HL-60/S4 treated with phorbol 12-myristate 13-acetate at 8.2 ng/mL for 4 days and 3 days (cell line): Measurements from ENCODE around the gene PTK6.
"Not testable (repeated sequence)": the region's sequence is repeated elsewhere in the genome, so short reads cannot be mapped to it uniquely, and the experiment has no call there.

ENCODE experiments used
- in situ Hi-C: fragments of 300-500 bp; cut with MboI; formaldehyde crosslinking; loops from 2 replicates; pipeline ENCODE4 v1.15.0; 2022; ENCODE audit warnings: low sequenced_read_pairs

The PTK6 gene

DNA sequence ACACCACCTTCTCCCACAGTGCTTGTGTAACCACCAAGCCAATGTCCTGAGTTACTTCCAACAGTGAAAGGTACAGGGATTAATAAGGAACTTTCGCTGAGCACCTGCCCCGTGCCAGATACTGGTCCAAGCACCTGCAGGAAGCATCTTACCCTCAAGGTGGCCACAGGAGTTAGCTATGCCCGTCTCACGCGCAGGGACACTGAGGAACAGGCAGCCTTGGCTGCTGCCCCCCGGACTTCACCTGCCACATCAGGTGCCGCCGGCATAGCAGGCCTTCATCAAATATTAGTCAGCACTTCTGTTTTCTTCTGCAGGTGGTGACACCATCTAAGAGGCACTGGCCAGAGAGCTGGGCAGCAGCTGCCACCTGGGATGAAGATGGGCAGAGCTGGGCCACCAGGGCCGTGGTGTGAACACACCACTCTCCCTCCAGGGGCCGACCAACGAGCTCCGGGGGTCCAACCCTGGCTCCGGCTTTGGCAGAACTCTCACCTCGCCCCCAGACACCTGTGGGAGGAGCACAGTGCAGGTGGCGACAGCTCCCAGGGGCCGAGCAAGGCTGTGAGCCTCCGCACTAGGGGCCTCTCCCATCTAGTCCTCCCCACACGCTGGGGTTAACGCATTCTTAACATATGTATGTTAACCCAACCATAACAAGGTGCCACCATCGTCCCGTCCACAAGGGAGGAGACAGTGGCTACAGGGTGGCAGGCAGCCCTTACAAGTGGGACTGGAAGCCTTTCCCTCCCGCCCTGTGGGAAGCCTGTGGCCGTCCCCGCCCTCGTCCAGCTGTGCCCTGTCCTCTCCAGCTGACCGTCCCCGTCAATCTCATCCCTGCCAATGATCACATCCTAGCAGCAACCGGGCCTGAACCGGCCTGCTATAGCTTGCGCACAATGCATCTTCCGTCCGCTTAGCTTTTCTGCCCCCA, 19.5 kb downstream of the PTK6 start:
- in situ Hi-C loops, result no loop called here

DNA sequence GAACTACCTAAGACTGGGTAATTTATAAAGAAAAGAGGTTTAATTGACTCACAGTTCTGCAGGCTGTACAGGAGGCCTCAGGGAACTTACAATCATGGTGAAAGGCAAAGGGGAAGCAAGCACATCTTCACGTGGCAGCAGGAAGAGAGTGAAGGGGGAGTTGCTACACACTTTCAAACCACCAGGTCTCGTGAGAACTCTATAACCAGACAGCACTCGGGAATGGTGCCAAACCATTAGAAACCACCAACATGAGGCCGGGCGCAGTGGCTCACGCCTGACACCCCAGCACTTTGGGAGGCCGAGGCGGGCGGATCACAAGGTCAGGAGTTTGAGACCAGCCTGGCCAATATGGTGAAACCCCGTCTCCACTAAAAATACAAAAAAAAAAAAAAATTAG, 22.7 kb downstream of the PTK6 start:
- in situ Hi-C loops, result not testable (repeated sequence)

DNA sequence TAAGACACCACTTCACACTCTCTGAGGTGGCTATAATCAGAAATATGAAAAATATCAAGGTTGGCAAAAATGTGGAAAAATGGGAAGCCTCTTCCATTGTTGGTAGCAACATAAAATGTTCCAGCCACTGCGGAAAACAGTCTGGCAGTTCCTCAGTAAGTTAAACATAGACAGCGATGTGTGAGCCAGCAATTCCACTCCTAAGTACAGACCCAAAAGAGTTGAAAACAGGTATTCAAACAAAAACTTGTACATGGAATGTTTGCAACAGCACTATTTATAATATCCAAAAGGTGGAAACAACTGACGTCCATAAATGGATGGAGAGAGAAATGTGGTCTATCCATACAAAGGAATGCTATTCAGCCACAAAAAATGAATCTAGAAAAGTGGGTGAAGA, 24.0 kb downstream of the PTK6 start:
- in situ Hi-C loops, result no loop called here

DNA sequence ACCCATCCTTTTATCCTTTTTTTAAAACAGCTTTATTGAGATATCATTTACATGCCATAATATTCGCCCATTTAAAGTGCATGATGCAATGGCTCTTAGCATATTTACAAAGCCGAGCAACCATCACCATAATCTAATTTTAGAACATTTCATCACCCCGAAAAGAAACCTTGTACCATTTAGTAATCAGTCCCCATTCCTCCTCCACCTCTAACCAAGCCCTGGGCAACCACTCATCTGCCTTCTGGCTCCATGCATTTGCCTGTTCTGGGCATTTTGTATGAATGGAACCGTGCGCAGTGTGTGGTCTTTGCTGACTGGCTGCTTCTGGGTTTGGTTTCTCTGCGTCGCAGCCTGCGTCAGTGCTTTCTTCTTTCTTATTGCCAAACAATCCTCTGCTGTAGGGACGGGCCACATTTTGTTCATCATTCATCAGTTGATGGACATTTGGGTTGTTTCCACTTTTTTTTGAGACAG, 28.1 kb downstream of the PTK6 start:
- in situ Hi-C loops, result no loop called here

DNA sequence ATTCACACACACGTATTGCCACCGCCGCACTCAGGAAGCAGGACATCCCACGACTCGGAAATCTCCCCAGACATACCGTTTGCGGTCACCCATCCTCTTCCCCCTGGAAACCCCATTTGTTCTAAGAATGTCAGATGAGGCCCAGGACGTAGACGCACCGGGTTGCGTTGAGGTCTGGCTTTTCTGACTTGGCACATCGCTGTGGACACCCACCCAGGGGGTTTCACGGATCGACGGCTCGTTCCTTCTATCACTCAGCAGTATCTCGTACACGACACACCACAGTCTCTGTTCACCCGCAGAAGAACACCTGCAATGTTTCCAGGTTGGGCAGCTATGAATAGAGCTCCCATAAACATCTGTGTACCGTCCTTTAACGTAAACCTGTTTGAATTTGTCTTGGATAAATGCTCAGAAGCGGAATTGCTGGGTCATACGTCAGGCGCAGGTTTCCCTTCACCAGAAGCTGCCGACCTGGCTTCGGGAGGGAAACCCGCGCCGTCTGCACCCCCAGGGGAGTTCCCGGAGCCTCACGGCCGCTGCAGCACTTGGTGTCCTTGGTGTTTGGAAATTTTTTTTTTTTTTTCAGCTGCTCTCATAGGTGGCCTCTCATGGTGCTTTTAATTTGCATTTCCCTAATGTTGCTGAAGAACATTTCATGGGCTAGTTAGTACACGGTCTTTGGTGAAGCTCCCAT, 29.0 kb downstream of the PTK6 start:
- in situ Hi-C loops, result no loop called here

DNA sequence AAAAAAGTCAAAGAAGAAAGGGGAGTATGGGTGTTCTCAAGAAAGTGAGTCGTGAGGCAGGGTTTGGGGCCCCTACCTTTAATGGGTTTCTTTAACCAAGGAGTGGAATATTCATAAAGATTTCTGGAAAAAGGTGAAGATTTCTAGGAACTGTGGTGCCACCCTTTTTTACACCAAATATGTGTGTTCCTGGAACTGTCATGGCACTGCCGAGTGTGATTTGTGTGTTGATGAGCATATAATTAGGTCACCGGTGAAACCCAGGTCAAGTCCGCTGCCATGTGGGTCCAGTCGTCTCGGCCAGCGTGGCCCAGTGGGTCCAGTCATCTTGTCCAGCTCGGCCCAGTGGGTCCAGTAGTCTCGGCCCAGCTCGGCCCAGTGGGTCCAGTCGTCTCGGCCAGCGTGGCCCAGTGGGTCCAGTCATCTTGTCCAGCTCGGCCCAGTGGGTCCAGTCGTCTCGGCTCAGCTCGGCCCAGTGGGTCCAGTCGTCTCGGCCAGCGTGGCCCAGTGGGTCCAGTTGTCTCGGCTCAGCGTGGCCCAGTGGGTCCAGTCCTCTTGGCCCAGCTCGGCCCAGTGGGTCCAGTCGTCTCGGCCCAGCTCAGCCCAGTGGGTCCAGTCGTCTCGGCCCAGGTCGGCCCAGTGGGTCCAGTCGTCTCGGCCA, 30.0 kb downstream of the PTK6 start:
- in situ Hi-C loops, result no loop called here

DNA sequence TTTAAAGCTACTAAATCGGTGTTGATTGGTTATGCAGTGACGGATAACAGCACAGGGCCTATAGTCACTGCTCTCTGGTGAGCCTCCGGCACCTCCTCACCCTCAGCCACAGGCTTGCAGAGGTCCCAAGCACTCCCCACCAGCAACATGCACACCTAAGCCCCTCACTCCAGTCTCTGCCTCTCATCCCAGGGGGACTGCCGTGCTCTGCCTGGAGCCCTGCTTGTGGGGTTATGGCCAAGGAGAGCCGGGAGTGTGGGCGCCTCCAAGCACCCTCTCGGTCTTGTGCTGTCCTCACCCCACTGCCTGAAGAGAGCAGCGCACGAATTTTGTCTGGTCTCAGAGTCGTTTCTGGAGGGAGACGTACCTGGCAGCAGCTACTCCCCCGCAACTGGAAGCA, 31.5 kb downstream of the PTK6 start:
- in situ Hi-C loops, result no loop called here

DNA sequence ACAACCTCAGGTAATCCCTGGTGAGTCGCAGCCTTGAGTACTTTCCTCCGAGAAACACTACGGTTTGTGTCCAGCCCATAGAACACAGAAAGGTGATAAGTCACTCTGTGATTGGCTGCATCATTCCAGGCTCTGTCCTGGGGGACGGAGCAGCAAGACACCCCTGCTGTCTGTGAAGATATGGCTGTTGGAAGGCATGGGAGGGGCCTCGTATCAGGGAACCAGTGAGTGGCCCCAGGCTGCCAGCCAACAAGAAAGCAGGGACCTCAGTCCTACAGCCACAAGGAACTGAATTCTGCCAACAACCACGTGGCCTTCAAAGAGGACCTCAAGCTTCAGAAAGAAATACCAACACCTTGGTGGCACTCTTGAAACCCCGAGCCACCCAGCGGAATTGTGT, 31.9 kb downstream of the PTK6 start:
- in situ Hi-C loops, result no loop called here

DNA sequence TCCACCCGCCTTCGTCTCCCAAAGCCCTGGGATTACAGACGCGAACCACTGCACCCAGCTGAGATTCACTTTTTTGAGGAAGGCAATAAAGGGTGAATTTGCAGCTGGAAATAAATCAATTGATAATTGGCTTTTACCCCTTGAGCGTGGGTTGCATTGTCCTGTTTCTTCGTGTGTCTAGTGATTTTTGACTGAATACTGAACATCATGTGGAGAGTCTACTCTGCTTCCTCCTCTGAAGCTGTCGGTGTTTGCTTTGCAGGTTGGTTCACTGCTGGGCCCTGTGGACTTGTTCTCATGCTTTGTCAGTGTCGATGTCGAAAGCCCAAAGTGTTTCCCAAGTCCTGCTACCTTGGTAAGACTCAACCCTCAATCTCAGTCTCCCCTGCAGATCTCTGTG, 32.5 kb downstream of the PTK6 start:
- in situ Hi-C loops, result no loop called here

DNA sequence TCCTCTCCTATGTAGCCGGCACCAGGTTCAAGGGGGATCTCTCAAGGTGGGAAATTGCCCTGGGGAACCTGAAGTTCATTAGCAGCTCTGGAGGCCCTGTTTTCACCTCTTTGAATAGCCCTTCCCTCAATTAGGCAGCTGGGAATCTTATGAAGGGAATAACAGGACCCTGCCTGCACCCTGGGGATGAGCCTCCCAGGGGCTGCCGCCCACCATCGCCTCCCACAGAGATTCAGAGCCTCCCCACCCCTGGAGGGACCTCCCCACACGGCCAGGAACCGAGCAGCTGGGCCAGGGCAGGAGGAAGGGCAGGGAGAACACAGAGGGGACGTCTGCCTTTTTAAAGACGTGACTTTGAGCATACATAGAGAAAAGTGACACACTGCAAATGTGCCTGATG, 33.7 kb downstream of the PTK6 start:
- in situ Hi-C loops, result no loop called here

DNA sequence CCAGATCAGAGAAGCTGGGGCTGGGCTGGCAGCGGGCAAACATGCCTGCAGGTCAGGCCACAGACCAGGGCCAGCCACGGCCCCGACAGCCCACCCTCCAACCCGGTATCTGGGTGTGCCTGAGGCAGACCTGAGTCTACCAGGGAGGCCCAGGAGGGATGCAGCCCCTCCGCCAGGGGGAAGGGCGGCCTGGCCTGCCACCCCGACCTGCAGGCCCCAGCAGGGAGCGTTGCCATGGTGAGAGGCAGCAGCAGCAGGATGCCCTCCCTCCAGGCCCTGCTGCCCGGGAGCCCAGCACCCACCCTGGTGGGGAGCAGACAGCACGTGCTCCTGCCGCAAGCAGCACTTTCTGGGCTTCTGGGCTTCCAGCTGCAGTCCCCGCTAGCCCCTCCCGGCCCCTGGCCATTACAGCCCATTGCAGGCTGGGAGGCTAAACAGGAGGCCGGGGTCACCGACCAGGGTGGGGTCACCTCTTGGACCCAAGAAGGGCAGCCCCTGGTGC, 34.5 kb downstream of the PTK6 start:
- in situ Hi-C loops, result no loop called here

DNA sequence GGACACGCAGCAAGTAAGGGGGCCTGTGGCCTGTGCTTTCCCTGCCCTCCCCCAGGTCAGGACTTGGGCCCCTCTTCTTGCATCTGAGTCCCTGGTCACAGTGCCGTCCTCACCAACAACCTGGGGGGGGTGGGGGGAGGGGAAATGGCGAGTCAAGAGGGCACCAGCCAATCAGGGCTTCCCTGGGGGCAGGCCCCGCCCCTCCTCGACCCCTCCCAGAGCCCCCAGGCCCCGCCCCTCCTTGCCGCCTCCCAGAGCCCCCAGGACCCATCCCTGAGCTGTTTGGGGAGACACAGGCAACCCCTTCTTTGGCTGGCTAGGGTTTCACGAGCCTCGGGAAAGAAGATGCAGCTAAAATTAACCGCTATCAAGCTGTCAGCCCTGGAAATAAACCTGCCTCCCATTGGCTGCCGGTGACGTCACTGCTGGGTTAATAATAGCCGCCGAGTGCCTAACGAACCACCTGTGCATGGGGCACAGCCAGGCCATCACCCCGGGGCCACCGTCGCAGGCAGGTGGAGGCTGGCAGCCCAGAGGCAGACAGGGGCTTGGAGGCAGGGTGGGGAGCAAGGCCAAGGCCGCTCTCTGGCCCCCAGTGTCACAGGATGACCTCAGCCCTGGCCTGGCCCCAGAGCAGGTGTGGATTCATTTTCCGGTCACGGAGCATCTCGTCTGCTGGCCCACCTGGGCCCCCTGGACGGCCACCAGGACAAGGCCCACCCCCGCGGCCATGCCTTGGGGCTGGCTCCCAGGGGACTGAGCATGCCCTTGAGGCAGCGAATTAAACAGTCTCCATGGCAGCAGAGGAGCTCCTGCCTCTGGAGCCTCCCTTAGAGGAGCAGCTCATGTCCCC, 35.1 kb downstream of the PTK6 start:
- in situ Hi-C loops, result no loop called here

DNA sequence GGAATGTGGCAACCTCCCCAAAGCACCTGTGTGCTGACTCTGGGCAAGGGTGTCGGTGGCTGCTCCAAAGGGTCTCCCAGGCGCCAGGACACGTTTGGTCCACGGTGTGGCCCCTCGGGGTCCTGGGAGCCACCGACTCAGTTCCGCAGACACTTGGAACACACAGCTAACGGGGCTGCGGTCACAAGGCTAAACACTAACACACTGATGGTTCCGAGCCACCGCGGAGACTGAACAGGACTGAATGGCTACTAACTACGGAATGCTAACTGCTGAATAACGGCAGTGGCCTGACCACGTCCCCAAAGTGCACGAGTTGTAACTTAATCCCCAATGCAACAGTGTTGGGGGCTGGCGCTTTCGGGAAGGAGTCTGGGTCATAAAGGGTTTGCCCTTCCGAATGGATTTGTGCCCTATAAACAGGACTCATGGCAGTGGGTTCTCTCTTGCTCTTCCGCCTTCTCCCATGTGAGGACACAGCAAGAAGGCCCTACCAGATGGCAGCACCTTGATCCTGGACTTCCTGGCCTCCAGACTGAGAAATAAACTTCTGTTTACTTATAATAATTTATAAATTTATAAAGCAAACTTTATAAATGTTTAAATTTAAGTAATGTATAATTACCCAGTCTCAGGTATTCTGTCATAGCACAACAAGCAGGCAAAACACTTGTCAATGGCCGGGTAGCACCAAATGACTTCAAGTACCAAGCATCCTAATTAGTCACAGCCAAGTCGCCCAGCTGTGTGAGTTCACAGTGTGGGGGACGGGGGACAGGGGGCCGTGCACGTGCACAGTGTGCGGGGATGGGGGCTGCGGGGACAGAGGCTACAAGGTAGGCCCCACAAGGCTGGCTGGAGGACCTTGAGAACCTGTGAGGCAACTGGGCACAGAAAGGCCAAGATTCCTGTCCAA, 36.0 kb downstream of the PTK6 start:
- in situ Hi-C loops, result no loop called here

DNA sequence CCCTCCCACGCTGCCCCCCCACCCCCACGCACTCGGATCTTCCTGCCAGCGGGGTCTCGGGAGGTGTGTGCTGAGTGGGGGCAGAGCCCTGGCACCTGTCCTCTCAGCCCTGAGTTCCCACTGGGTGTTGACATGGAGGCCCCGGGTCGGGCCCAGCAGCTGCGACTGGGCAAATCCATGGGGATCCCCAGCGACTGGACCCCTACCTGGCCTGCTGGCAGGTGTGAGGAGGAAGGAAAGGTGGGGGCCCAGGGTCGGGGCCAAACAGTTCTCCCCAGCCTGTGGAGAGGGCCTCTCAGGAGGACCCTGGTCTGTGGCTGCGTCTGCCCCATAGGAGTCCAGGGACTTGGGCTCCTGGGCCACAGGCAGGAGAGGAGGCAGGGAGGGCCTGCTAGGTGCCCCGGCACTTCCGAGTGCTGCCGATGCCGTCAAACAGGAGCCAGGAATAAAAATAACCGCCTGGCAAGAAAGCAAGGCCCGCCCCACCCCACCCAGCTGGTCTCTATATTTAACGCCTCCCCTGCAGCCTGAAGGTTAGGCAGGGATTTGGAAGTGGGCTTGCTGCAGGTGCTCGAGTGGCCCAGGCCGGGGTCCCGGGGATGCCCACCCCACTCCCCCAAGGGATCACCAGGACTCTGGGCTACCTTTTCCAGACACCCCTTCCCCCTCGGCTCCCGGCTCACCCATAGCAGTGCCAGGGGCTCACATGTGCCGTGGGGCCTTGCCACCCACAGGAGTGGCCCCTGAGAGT, 36.9 kb downstream of the PTK6 start:
- in situ Hi-C loops, result no loop called here

DNA sequence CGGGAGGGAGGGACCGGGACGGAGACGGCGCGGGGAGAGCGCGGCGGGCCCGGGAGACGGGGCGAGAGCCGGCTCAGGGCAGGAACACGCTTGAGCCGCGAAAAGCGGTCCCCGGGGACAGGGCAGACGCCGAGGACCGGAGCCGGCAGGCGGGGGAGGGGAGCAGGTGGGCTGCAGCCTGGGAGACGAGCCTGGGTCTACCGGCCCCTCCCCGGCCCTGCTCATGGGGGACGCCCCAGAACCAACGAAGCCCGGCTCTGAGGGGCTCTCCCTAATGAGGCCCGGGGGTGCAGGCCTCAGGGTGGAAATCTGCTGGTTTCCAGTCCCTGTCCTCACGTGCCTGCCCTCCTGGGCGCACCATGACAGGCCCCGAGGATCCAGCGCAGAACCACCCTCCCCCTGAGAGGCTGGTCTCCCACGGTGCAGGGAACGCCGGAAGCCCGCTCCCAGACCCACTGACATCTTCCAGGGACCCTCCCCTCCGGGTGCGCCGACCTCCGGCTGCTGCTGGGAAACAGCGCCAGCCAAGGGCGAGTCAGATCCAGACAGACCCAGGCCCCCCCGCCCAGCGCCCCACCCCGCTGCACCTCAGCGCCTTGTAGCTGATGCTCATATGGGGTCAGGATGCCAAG, 37.7 kb downstream of the PTK6 start:
- in situ Hi-C loops, result no loop called here

DNA sequence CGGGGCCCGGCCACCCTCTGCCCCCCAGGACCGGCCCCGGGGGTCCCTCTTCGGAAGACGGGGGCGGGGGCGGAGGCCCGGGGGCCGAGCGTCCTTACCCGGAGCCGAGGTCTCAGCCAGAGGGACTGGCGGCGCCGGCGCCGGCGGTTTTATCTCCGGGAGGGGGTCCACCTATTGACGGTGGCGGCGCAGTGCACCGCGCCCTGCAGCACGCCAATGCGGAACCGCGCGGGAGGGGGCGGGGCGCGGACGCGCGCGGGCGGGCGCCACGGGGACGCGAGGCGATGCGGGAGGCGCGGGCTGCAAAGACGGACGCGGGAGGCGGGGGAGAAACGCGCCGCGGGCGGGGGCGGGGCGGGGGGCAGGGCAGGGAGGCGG, 38.2 kb downstream of the PTK6 start, which contains the start of gene EEF1A2:
EEF1A2 (minus strand) TSS at position 124 of the 378 bp plus-strand sequence. CDS start 1,320 bp downstream, outside the sequence.
- in situ Hi-C loops, result no loop called here

DNA sequence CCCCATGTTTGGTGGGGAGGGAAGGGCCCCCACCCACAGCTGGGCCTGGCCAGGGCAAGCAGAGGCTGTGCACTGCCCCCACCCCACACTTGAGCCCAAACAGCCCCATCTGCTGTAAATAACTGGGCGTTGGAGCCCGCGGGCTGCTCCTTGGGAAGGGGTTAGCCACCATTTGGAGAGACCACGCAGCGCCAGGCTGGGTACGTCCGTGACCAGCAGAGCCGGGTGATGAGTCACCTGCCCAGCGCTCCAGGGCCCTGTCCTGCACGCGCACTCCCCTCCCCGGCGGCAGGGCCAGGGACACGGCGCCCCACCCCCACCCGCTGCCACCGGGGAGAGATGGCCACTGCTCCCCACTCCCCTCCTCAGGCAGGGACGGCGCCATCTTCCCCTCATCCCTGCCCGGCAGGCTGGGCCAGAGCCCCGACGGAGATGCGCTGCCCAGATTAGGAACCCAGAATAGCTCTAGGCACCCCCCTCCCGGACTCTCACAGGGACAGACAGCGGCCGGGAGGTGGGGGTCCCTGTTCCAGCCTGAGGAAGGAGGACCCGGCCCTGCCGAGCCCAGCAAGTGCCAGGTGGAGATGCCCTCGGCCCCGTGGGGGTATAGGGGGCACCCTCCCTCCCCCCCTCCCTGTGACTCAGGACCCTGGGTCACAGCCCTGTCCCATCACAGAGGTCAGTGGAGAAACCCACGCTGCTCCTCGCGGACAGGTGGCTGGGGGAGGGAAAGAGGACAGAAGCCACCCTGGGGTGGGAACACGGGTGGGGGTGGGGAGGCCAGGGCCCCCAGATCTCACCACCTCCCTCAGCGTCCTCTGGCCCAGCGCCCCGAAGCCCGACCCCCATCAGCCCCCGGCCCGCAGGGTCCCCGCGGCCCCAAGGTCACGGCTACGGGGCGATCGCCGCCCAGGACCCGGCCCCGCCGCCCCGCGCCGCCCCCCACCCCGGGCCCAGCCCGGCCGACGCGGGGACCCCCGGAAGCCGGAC, 38.9 kb downstream of the PTK6 start:
- in situ Hi-C loops, result no loop called here
